Measurements from ENCODE around the gene LY6G6F.

Gene LY6G6F

GRCh38 chr6:31706599-31706998 is at the start of gene LY6G6F:
TSS of gene LY6G6F (plus strand) at chr6:31706866. CDS start at chr6:31706907, 41 bp downstream.
- H3K4me1 ChIP-seq (ENCODE audit: insufficient read depth, low read length), result peaks cover 5% of the 10 kb centered on the region; the same call in 1 of the 2 replicates
- H3K27me3 ChIP-seq (ENCODE audit: insufficient read depth, low read length), result no peaks in the 10 kb centered on the region
- H3K36me3 ChIP-seq (ENCODE audit: insufficient read depth, low read depth, low read length), result no peaks in the 10 kb centered on the region
- no peak within 1 kb of the TSS for H3K4me3 ChIP-seq (ENCODE audit: low read length)
- no peaks in the 10 kb centered on the region for H3K9me3 ChIP-seq (ENCODE audit: insufficient read depth, low read depth, low read length)
- no peak within 1 kb of the TSS for H3K9ac ChIP-seq (ENCODE audit: low read depth, low read length)
- H3K27ac ChIP-seq (ENCODE audit: low read length), result no peak within 1 kb of the TSS

- Histone ChIP-seq H3K9ac (ENCODE audit: low read depth, low read length) (no peak overlapping the region), H3K27me3 (ENCODE audit: insufficient read depth, low read length) (no peaks in the 10 kb centered on the region), H3K4me3 (ENCODE audit: low read length) (no peak overlapping the region), H3K4me1 (ENCODE audit: insufficient read depth, low read length) (peaks cover 7% of the 10 kb centered on the region; the same call in 1 of the 2 replicates), H3K27ac (ENCODE audit: low read length) (no peak overlapping the region), H3K36me3 (ENCODE audit: insufficient read depth, low read depth, low read length) (peaks cover 25% of the 10 kb centered on the region), H3K9me3 (ENCODE audit: insufficient read depth, low read depth, low read length) (no peaks in the 10 kb centered on the region)
Observed at GRCh38 chr6:31657406-31658157, 49.1 kb upstream of the LY6G6F start.

GRCh38 chr6:31658158-31658688 is 48.4 kb upstream of the LY6G6F start:
- H3K4me1 ChIP-seq (ENCODE audit: insufficient read depth, low read length), result peaks cover 7% of the 10 kb centered on the region; the same call in 1 of the 2 replicates
- H3K36me3 ChIP-seq (ENCODE audit: insufficient read depth, low read depth, low read length), result peaks cover 31% of the 10 kb centered on the region
- no peak overlapping the region for H3K9ac ChIP-seq (ENCODE audit: low read depth, low read length)
- H3K9me3 ChIP-seq (ENCODE audit: insufficient read depth, low read depth, low read length), result no peaks in the 10 kb centered on the region
- no peak overlapping the region for H3K27ac ChIP-seq (ENCODE audit: low read length)
- no peaks in the 10 kb centered on the region for H3K27me3 ChIP-seq (ENCODE audit: insufficient read depth, low read length)
- H3K4me3 ChIP-seq (ENCODE audit: low read length), result no peak overlapping the region

GRCh38 chr6:31658983-31659648 is 47.5 kb upstream of the LY6G6F start:
- Histone ChIP-seq H3K4me3 (ENCODE audit: low read length) (peak overlapping the region; percentile 99), H3K9me3 (ENCODE audit: insufficient read depth, low read depth, low read length) (no peaks in the 10 kb centered on the region), H3K9ac (ENCODE audit: low read depth, low read length) (peak overlapping the region; percentile 99; the same call in 1 of the 2 replicates), H3K4me1 (ENCODE audit: insufficient read depth, low read length) (peaks cover 10% of the 10 kb centered on the region; the same call in 1 of the 2 replicates), H3K36me3 (ENCODE audit: insufficient read depth, low read depth, low read length) (peaks cover 39% of the 10 kb centered on the region), H3K27me3 (ENCODE audit: insufficient read depth, low read length) (no peaks in the 10 kb centered on the region), H3K27ac (ENCODE audit: low read length) (no peak overlapping the region)

- peak overlapping the region; percentile 91 for H3K27ac ChIP-seq (ENCODE audit: low read length)
- peaks cover 39% of the 10 kb centered on the region for H3K36me3 ChIP-seq (ENCODE audit: insufficient read depth, low read depth, low read length)
- H3K4me1 ChIP-seq (ENCODE audit: insufficient read depth, low read length), result peaks cover 10% of the 10 kb centered on the region; the same call in 1 of the 2 replicates
Observed at GRCh38 chr6:31659649-31660380, 46.9 kb upstream of the LY6G6F start.

GRCh38 chr6:31660381-31661261 is 46.0 kb upstream of the LY6G6F start, which contains the start of gene C6orf47:
TSS of gene C6orf47 (minus strand) at chr6:31660778. CDS start at chr6:31659947, 831 bp downstream.
- no peaks in the 10 kb centered on the region for H3K9me3 ChIP-seq (ENCODE audit: insufficient read depth, low read depth, low read length)
- peak within 1 kb of the TSS; percentile 91 for H3K27ac ChIP-seq (ENCODE audit: low read length)
- H3K4me1 ChIP-seq (ENCODE audit: insufficient read depth, low read length), result peaks cover 10% of the 10 kb centered on the region; the same call in 1 of the 2 replicates
- H3K4me3 ChIP-seq (ENCODE audit: low read length), result peak within 1 kb of the TSS; percentile 99
- peak within 1 kb of the TSS; percentile 99 for H3K9ac ChIP-seq (ENCODE audit: low read depth, low read length)
- H3K36me3 ChIP-seq (ENCODE audit: insufficient read depth, low read depth, low read length), result peaks cover 39% of the 10 kb centered on the region
- H3K27me3 ChIP-seq (ENCODE audit: insufficient read depth, low read length), result no peaks in the 10 kb centered on the region

More at GRCh38 chr6:31659649-31660380, 46.9 kb upstream of the LY6G6F start:
- Histone ChIP-seq H3K9ac (ENCODE audit: low read depth, low read length) (peak overlapping the region; percentile 99), H3K4me3 (ENCODE audit: low read length) (peak overlapping the region; percentile 99), H3K9me3 (ENCODE audit: insufficient read depth, low read depth, low read length) (no peaks in the 10 kb centered on the region), H3K27me3 (ENCODE audit: insufficient read depth, low read length) (no peaks in the 10 kb centered on the region)

GRCh38 chr6:31661262-31662123 is 45.2 kb upstream of the LY6G6F start:
- Histone ChIP-seq H3K4me3 (ENCODE audit: low read length) (peak overlapping the region; percentile 99), H3K9ac (ENCODE audit: low read depth, low read length) (peak overlapping the region; percentile 99; the same call in 1 of the 2 replicates), H3K9me3 (ENCODE audit: insufficient read depth, low read depth, low read length) (no peaks in the 10 kb centered on the region), H3K36me3 (ENCODE audit: insufficient read depth, low read depth, low read length) (peaks cover 37% of the 10 kb centered on the region), H3K27ac (ENCODE audit: low read length) (peak overlapping the region; percentile 35), H3K4me1 (ENCODE audit: insufficient read depth, low read length) (peaks cover 10% of the 10 kb centered on the region; the same call in 1 of the 2 replicates), H3K27me3 (ENCODE audit: insufficient read depth, low read length) (no peaks in the 10 kb centered on the region)

GRCh38 chr6:31662124-31662723 is 44.4 kb upstream of the LY6G6F start:
- Histone ChIP-seq H3K27ac (ENCODE audit: low read length) (no peak overlapping the region), H3K4me1 (ENCODE audit: insufficient read depth, low read length) (peaks cover 10% of the 10 kb centered on the region; the same call in 1 of the 2 replicates)

GRCh38 chr6:31663126-31663960 is 43.3 kb upstream of the LY6G6F start:
- Histone ChIP-seq H3K9ac (ENCODE audit: low read depth, low read length) (peak overlapping the region; percentile 98; the same call in 1 of the 2 replicates), H3K27ac (ENCODE audit: low read length) (no peak overlapping the region), H3K27me3 (ENCODE audit: insufficient read depth, low read length) (no peaks in the 10 kb centered on the region), H3K9me3 (ENCODE audit: insufficient read depth, low read depth, low read length) (no peaks in the 10 kb centered on the region), H3K4me3 (ENCODE audit: low read length) (peak overlapping the region; percentile 96; the same call in 1 of the 2 replicates), H3K4me1 (ENCODE audit: insufficient read depth, low read length) (peaks cover 10% of the 10 kb centered on the region; the same call in 1 of the 2 replicates), H3K36me3 (ENCODE audit: insufficient read depth, low read depth, low read length) (peaks cover 46% of the 10 kb centered on the region)

More at GRCh38 chr6:31662124-31662723, 44.4 kb upstream of the LY6G6F start:
- Histone ChIP-seq H3K9ac (ENCODE audit: low read depth, low read length) (no peak overlapping the region), H3K36me3 (ENCODE audit: insufficient read depth, low read depth, low read length) (peaks cover 40% of the 10 kb centered on the region), H3K9me3 (ENCODE audit: insufficient read depth, low read depth, low read length) (no peaks in the 10 kb centered on the region), H3K27me3 (ENCODE audit: insufficient read depth, low read length) (no peaks in the 10 kb centered on the region), H3K4me3 (ENCODE audit: low read length) (no peak overlapping the region)
